Measurements from ENCODE around the gene ING5.

The ING5 gene

GRCh38 chr2:241760301-241760771, 58.5 kb downstream of the ING5 start:
- no peak for ATAC-seq
- no peak for TF ChIP-seq PATZ1 (CRISPR knock-in tag; IDR thresholded peaks at IDR 0.05; ENCODE audit: borderline replicate concordance)
- no peak for TF ChIP-seq CSDC2 (CRISPR knock-in tag; IDR thresholded peaks at IDR 0.05)
- no peak for TF ChIP-seq SNAI2 (CRISPR knock-in tag; IDR thresholded peaks at IDR 0.05)
- TF ChIP-seq CSRNP3 (CRISPR knock-in tag; IDR thresholded peaks at IDR 0.05), result no peak
- no peak for TF ChIP-seq PPARA (CRISPR knock-in tag; IDR thresholded peaks at IDR 0.05; ENCODE audit: borderline replicate concordance)
- no peak for TF ChIP-seq OSR1 (CRISPR knock-in tag; IDR thresholded peaks at IDR 0.05)
- TF ChIP-seq GLIS3 (CRISPR knock-in tag; IDR thresholded peaks at IDR 0.05), result no peak
- TF ChIP-seq TOX (CRISPR knock-in tag; IDR thresholded peaks at IDR 0.05; ENCODE audit: borderline replicate concordance), result no peak
- no peak for TF ChIP-seq BACH2 (CRISPR knock-in tag; IDR thresholded peaks at IDR 0.05; ENCODE audit: borderline replicate concordance)
- TF ChIP-seq ZNF8 (CRISPR knock-in tag; IDR thresholded peaks at IDR 0.05), result no peak
- TF ChIP-seq ARNTL (CRISPR knock-in tag; IDR thresholded peaks at IDR 0.05; ENCODE audit: borderline replicate concordance, low read depth), result no peak

GRCh38 chr2:241762321-241762932, 60.6 kb downstream of the ING5 start:
- no peak for TF ChIP-seq ZC3H10 (CRISPR knock-in tag; IDR thresholded peaks at IDR 0.05)
- no peak for TF ChIP-seq CSDC2 (CRISPR knock-in tag; IDR thresholded peaks at IDR 0.05)
- TF ChIP-seq ZNF565 (CRISPR knock-in tag; conservative IDR thresholded peaks at IDR 0.05; ENCODE audit: low read depth), result no peak
- TF ChIP-seq OSR1 (CRISPR knock-in tag; IDR thresholded peaks at IDR 0.05), result no peak
- no peak for TF ChIP-seq CSRNP3 (CRISPR knock-in tag; IDR thresholded peaks at IDR 0.05)
- TF ChIP-seq ZFP30 (CRISPR knock-in tag; IDR thresholded peaks at IDR 0.05), result no peak
- no peak for TF ChIP-seq ISL1 (CRISPR knock-in tag; IDR thresholded peaks at IDR 0.05)
- TF ChIP-seq TSHZ2 (CRISPR knock-in tag; IDR thresholded peaks at IDR 0.05), result no peak
- TF ChIP-seq TCF4 (CRISPR knock-in tag; IDR thresholded peaks at IDR 0.05; ENCODE audit: borderline replicate concordance), result no peak

GRCh38 chr2:241762933-241763369, 61.1 kb downstream of the ING5 start:
- TF ChIP-seq ZNF8 (CRISPR knock-in tag; IDR thresholded peaks at IDR 0.05) (no peak), TCF4 (CRISPR knock-in tag; IDR thresholded peaks at IDR 0.05; ENCODE audit: borderline replicate concordance) (no peak), ZNF70 (CRISPR knock-in tag; IDR thresholded peaks at IDR 0.05) (no peak), ZFP30 (CRISPR knock-in tag; IDR thresholded peaks at IDR 0.05) (no peak), CREB5 (CRISPR knock-in tag; IDR thresholded peaks at IDR 0.05; ENCODE audit: low read depth) (no peak), BACH2 (CRISPR knock-in tag; IDR thresholded peaks at IDR 0.05; ENCODE audit: borderline replicate concordance) (no peak), PATZ1 (CRISPR knock-in tag; IDR thresholded peaks at IDR 0.05; ENCODE audit: borderline replicate concordance) (no peak), TOX (CRISPR knock-in tag; IDR thresholded peaks at IDR 0.05; ENCODE audit: borderline replicate concordance) (no peak), GLIS3 (CRISPR knock-in tag; IDR thresholded peaks at IDR 0.05) (no peak), ZNF565 (CRISPR knock-in tag; conservative IDR thresholded peaks at IDR 0.05; ENCODE audit: low read depth) (no peak), RARB (CRISPR knock-in tag; IDR thresholded peaks at IDR 0.05) (no peak), ARNTL (CRISPR knock-in tag; IDR thresholded peaks at IDR 0.05; ENCODE audit: borderline replicate concordance, low read depth) (no peak), ZFP3 (CRISPR knock-in tag; IDR thresholded peaks at IDR 0.05) (no peak), POU6F1 (CRISPR knock-in tag; IDR thresholded peaks at IDR 0.05; ENCODE audit: borderline replicate concordance, low read depth) (no peak), SNAI2 (CRISPR knock-in tag; IDR thresholded peaks at IDR 0.05) (no peak)
- no peak for ATAC-seq

More at GRCh38 chr2:241762321-241762932, 60.6 kb downstream of the ING5 start:
- no peak for ATAC-seq

Data from SK-N-SH treated with all-trans-retinoic acid at 6 μM for 48 hours (cell line).